Activated CD4-positive, alpha-beta T cell treated with anti-CD3 and anti-CD28 coated beads, Interleukin-2, amount 10 ng/mL, durations not matched to agents 24 days and 14 days (primary cell): ENCODE measurements around the gene DIS3L2. TPM values are rescaled to one million over a fixed set of nuclear protein-coding genes. Genes with fewer than 3 reads are reported as not detected.
"Not testable (repeated sequence)": the region's sequence is repeated elsewhere in the genome, so short reads cannot be mapped to it uniquely, and the experiment has no call there.

Source experiments
- DNase-seq: peaks from one replicate; pipeline ENCODE4 v3.0.0; 2022
- H3K27ac Mint-ChIP-seq: one replicate; pipeline ENCODE4 v1.8.0; 2022; ENCODE audit warnings: mild to moderate bottlenecking, mixed read lengths
- H3K27me3 Mint-ChIP-seq: one replicate; pipeline ENCODE4 v1.8.0; 2022; ENCODE audit warnings: mixed read lengths
- H3K36me3 Mint-ChIP-seq: one replicate; pipeline ENCODE4 v1.8.0; 2022; ENCODE audit warnings: low read depth, mild to moderate bottlenecking, mixed read lengths
- H3K4me1 Mint-ChIP-seq: one replicate; pipeline ENCODE4 v1.8.0; 2021; ENCODE audit warnings: mixed read lengths
- H3K4me3 Mint-ChIP-seq: one replicate; pipeline ENCODE4 v1.8.0; 2022; ENCODE audit warnings: mild to moderate bottlenecking, moderate library complexity, mixed read lengths
- H3K9me3 Mint-ChIP-seq: one replicate; pipeline ENCODE4 v1.8.0; 2021; ENCODE audit warnings: mixed read lengths
- intact Hi-C: fragments of 100-400 bp; cut with micrococcal nuclease; formaldehyde crosslinking; loops from one replicate; pipeline ENCODE4 v1.15.1; 2023
- total RNA-seq: library from RNA; stranded (reverse); gene quantifications from 2 replicates; pipeline ENCODE4 v1.2.3, GENCODE V29; 2022

Gene DIS3L2
- total RNA-seq, 1 donor from 2014 or later = 27.8 TPM

DNA sequence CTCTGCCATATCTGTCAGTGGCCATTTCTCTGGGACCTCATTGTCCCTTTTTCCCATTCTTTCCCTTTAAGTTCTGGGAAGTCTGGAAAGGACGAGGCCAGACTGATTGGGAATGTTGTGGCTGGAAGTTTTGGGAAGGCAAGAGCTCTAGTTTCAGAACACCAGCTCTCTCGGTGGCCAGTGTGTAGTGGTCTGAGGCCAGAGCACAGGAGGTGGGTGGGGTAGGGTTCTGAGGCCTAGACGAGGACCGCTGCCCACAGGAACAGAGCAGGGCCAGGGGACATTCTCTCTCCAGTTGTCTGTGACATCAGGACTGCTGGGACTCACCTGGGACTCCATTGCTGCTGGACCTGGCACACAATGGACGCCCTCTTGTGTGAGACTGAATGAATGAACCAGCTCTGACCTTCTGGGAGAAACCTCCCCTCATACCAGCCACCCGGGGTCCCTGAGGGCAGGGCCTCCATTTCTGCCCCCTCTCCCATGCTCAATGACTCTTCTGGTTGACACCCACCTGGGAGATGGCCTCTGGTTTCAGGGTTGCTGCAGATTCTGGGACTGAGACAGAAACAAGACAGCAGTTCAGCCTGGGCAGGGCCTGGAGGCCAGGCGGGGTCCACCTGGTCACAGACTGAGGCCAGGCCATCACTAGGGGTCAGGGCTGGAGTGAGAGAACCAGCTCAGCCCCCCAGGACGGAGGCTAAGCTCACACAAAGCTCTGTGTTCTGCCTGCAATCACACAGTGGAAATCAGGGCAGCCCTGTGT lies 26.9 kb upstream of the DIS3L2 start:
- intact Hi-C loops = no loop called here
- H3K27me3 Mint-ChIP-seq = peaks cover 5% of the 10 kb centered on the region
- H3K27ac Mint-ChIP-seq = no peak overlapping the region
- no peaks in the 10 kb centered on the region for H3K4me1 Mint-ChIP-seq
- no peaks in the 10 kb centered on the region for H3K9me3 Mint-ChIP-seq
- no peaks in the 10 kb centered on the region for H3K36me3 Mint-ChIP-seq
- no peak for DNase-seq
- H3K4me3 Mint-ChIP-seq = no peak overlapping the region

DNA sequence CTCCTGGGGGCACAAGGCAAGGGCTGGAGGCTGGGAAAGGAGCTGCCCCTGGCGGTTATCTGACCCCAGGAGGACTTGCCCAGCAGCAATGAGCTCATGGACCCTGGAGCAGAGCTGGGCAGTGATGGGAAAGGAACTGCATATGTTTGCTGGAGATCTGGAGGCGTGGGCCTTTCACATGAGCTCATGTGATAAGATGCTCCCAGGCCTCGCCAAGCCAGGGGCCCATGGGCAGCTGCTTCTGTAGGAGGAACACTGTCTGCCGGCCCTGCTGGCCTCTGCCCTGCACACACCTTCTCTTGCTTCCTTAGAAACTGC lies 26.3 kb upstream of the DIS3L2 start:
- DNase-seq = no peak
- no peaks in the 10 kb centered on the region for H3K4me1 Mint-ChIP-seq
- no peaks in the 10 kb centered on the region for H3K9me3 Mint-ChIP-seq
- peaks cover 5% of the 10 kb centered on the region for H3K27me3 Mint-ChIP-seq
- no peak overlapping the region for H3K4me3 Mint-ChIP-seq
- H3K36me3 Mint-ChIP-seq = no peaks in the 10 kb centered on the region
- intact Hi-C loops = no loop called here
- no peak overlapping the region for H3K27ac Mint-ChIP-seq

DNA sequence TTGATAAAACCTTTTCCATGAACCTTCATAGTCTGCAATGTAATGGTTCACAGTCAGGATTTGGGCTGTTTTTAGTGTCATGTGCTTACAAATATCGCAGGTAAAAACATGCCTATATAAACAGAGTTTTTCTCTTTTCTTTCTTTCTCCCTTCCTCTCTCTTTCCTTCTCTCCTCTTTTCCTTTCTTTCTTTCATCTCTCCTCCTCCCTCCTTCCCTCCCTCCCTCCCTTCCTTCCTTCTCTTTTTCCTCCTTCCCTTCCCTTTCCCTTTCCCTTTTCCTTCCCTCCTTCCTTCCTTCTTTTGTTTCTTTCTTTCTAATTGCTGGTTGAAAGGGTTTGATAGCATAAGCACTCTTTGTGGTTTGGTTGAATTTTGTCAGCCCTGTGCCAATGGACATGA lies 25.7 kb upstream of the DIS3L2 start:
- H3K4me1 Mint-ChIP-seq = no peaks in the 10 kb centered on the region
- intact Hi-C loops = no loop called here
- H3K27ac Mint-ChIP-seq = no peak overlapping the region
- no peaks in the 10 kb centered on the region for H3K9me3 Mint-ChIP-seq
- H3K36me3 Mint-ChIP-seq = no peaks in the 10 kb centered on the region
- H3K4me3 Mint-ChIP-seq = no peak overlapping the region
- H3K27me3 Mint-ChIP-seq = peaks cover 5% of the 10 kb centered on the region
- no peak for DNase-seq

DNA sequence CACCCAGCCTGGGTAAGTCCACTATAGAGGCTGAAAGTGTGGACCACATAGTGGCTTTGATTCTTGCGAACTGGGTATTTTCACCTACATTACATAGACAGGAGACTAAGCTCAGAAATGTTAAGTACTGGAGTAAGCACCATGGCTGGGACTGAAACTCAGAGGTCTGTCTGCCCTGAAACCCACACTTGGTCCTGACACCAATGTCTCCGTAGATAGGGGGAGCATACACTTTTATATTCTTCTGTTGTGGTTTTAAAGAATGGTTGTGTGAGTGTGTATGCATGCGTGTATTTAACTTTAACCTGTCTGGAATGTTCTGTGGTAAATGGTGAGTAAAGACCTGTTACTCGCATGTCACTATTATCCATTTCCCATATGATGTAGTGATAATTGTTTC lies 25.0 kb upstream of the DIS3L2 start:
- H3K27me3 Mint-ChIP-seq = peaks cover 2% of the 10 kb centered on the region
- intact Hi-C loops = no loop called here
- H3K27ac Mint-ChIP-seq = no peak overlapping the region
- no peaks in the 10 kb centered on the region for H3K36me3 Mint-ChIP-seq
- H3K4me3 Mint-ChIP-seq = no peak overlapping the region
- no peak for DNase-seq
- H3K4me1 Mint-ChIP-seq = no peaks in the 10 kb centered on the region
- H3K9me3 Mint-ChIP-seq = no peaks in the 10 kb centered on the region

DNA sequence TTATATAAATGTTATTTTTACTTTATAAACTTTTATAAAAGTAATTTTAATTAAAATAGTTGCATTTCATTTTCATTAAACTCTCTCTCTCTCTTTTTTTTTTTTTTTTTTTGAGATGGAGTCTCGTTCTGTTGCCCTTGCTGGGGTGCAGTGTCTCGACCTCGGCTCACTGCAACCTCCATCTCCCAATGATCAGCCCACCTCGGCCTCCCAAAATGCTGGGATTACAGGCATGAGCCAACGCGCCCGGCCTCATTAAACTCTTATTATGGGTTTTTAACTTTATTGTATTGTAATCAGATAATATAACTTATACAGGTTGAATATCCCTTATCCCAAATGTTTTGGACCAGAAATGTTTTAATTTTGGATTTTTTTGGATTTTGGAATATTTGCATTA lies 24.5 kb upstream of the DIS3L2 start:
- H3K36me3 Mint-ChIP-seq = no peaks in the 10 kb centered on the region
- peaks cover 2% of the 10 kb centered on the region for H3K27me3 Mint-ChIP-seq
- intact Hi-C loops = no loop called here
- no peak overlapping the region for H3K4me3 Mint-ChIP-seq
- H3K9me3 Mint-ChIP-seq = no peaks in the 10 kb centered on the region
- no peak for DNase-seq
- H3K4me1 Mint-ChIP-seq = no peaks in the 10 kb centered on the region
- H3K27ac Mint-ChIP-seq = no peak overlapping the region

DNA sequence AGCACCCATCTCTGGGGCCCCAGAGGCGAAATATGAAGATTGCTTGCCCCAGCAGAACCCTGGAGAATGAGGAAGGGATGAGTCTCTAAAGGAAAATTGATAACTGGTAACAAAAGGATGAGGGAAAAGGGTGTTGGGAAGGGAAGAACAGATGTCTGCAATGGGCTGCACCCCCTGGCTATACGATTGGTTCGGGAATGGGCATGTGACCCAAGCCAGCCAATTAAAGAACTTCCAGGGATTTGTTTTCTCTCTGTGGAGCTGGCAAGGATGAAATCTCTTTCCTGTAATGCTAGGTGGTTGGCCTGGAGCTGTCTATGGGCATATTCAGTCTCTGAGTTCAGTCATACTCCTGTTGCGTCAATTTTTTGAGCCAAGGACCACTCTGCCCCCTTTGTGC lies 22.5 kb upstream of the DIS3L2 start:
- Mint-ChIP-seq H3K9me3 (no peaks in the 10 kb centered on the region), H3K27ac (no peak overlapping the region), H3K27me3 (peaks cover 2% of the 10 kb centered on the region), H3K36me3 (no peaks in the 10 kb centered on the region), H3K4me1 (no peaks in the 10 kb centered on the region), H3K4me3 (no peak overlapping the region)
- intact Hi-C loops = no loop called here
- DNase-seq = no peak

DNA sequence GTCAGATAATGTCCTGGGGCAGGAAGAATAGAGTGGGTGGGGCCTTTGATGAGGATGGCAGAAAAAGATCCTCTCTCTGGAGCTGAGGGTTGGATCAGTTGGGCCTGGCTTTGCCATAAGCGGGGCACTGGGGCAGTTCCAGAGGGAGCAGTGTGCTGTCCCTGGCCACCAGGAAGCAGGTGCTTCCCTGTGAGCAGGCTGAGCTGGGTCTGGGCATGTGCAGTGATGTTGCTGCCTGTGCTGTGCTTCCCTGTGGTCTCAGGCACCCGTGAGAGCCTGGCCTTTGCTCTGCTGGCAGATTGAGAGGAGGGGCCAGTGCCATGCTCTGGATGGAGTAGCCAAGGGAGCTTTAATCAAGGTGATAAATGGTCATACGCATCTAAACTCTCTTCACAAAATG lies 20.7 kb upstream of the DIS3L2 start:
- Mint-ChIP-seq H3K4me1 (no peaks in the 10 kb centered on the region), H3K4me3 (no peak overlapping the region), H3K27me3 (peaks cover 2% of the 10 kb centered on the region), H3K36me3 (no peaks in the 10 kb centered on the region), H3K9me3 (no peaks in the 10 kb centered on the region), H3K27ac (no peak overlapping the region)
- no peak for DNase-seq
- intact Hi-C loops = no loop called here

DNA sequence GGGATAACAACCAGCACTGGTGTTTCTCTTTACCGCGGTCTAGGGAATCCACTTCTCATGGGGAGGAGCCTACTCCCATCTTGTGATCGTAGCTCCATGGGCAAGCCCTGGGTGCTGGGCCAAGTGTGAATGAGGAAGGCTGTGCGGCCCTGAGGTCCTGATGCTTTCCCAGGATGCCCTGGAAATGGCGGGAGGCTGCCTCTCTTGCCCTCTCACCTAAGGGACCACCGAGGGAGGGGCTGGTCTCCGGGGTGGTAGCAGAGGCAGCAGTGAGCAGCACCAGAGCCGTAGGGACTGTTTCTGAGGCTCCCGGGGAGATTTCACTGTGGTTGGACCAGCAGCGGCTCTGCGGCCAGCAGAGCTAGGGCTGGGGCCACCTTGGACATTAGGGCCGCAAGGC lies 19.8 kb upstream of the DIS3L2 start:
- Mint-ChIP-seq H3K4me1 (no peaks in the 10 kb centered on the region), H3K9me3 (no peaks in the 10 kb centered on the region), H3K36me3 (no peaks in the 10 kb centered on the region), H3K27me3 (peaks cover 2% of the 10 kb centered on the region), H3K27ac (no peak overlapping the region), H3K4me3 (no peak overlapping the region)
- intact Hi-C loops = no loop called here
- DNase-seq = no peak

DNA sequence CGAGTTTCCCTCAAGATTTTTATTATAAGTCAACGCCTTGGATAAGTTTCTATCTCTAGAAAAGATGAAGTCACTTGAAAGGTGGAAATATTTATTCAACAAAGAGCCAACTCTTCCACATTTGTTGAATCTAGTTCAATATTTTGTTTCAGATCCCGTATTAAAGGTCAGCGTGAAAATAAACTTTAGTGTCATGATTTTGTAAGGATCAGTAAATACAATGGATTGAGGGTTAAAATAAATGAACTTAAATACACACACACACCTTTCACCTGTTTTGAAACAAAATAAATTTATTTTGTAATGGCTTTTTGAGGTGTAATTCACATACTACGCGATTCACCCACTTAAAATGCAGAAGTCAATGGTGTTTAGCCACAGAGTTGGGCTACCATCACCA lies 19.3 kb upstream of the DIS3L2 start:
- no peaks in the 10 kb centered on the region for H3K9me3 Mint-ChIP-seq
- peaks cover 2% of the 10 kb centered on the region for H3K27me3 Mint-ChIP-seq
- intact Hi-C loops = no loop called here
- H3K4me1 Mint-ChIP-seq = no peaks in the 10 kb centered on the region
- no peak overlapping the region for H3K27ac Mint-ChIP-seq
- H3K4me3 Mint-ChIP-seq = no peak overlapping the region
- H3K36me3 Mint-ChIP-seq = no peaks in the 10 kb centered on the region
- DNase-seq = no peak

DNA sequence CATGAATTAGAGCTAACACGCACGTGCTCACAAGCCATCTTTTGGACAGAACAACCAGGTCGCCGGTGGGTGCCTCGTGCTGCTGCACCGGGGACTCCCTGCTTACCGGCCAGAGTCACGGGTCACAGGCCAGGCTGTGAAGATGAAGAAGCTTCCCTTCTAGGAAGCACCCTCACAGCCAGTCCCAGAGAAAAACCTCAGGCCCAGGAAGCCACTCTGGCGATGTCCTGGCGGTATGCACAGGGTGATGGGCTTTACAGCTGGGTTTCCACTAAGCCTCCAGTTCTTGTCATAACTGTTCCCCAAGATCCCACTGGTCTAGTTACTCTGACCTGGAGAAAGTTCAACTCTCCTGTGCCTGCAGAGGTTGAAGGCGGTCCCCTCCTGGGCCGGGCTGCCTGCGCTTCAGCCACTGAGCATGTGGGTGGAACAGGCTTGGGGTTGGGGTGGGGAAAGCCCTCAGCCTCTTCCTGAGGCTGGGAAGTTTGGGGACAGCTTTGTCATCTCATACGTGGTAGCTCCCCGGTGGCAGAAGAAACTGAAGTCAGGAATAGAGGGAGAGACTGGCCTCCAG lies 15.2 kb upstream of the DIS3L2 start:
- Mint-ChIP-seq H3K4me3 (no peak overlapping the region), H3K27me3 (peaks cover 10% of the 10 kb centered on the region), H3K4me1 (no peaks in the 10 kb centered on the region), H3K27ac (no peak overlapping the region), H3K9me3 (no peaks in the 10 kb centered on the region), H3K36me3 (no peaks in the 10 kb centered on the region)
- no peak for DNase-seq
- intact Hi-C loops = no loop called here

DNA sequence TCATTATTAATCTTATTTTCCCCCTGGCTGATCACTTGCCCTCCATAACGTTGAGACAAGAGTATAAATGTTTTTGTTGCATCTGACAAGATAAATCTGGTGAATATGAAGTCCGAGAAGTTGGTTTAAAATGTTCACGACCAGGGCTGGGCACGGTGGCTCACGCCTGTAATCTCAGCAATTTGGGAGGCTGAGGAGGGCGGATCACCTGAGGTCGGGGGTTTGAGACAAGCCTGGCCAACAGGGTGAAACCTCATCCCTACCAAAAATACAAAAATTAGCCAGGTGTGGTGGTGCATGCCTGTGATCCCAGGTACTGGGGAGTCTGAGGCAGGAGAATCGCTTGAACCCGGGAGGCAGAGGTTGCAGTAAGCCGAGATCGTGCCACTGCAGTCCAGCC lies 14.4 kb upstream of the DIS3L2 start:
- H3K36me3 Mint-ChIP-seq, H3K4me1 Mint-ChIP-seq, H3K9me3 Mint-ChIP-seq, DNase-seq, H3K4me3 Mint-ChIP-seq, H3K27ac Mint-ChIP-seq, intact Hi-C loops: not testable (repeated sequence)
- H3K27me3 Mint-ChIP-seq = peaks cover 16% of the 10 kb centered on the region

DNA sequence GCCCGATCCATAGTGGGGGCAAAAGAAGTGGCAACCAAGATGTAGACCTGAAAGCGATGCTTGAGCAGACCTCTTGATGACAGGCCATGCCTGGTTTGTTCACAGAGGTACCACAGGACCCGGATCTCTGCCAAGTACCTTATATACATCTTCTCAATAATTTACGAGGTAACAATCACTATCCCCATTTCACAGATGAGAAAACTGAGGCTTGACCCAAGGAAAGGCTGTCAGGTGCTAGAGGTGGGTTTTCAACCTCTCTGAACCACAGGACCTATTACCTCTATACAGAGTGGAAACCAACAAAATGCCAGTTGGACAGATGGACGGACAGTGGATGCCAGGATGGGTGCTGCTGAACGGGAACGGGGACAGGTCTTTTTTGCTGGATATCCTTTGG lies 13.8 kb upstream of the DIS3L2 start:
- intact Hi-C loops = no loop called here
- H3K27ac Mint-ChIP-seq = no peak overlapping the region
- peaks cover 4% of the 10 kb centered on the region for H3K9me3 Mint-ChIP-seq
- H3K4me3 Mint-ChIP-seq = no peak overlapping the region
- peaks cover 16% of the 10 kb centered on the region for H3K27me3 Mint-ChIP-seq
- DNase-seq = no peak
- no peaks in the 10 kb centered on the region for H3K4me1 Mint-ChIP-seq
- H3K36me3 Mint-ChIP-seq = no peaks in the 10 kb centered on the region

DNA sequence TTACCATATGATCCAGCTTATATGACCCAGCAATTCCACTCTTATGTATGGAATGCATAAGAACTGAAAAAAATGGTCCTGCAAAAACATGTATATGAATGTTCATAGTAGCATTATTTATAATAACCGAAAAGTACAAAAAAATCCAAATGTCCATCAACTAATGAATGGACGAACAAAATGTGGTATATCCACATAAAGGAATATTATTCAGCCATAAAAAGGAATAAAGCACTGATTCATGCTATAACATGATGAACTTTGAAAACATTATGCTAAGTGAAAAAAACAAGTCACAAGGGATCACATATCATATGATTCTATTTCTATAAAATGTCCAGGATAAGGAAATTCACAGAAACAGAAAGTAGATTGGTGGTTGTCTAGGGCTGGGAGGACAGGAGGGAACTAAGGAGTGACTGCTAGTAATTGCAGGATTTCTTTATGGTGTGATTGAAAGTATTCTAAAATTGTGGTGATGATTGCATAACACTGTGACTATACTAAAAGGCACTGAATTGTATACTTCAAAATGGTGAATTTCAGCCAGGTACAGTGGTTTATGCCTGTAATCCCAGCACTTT lies 10.0 kb upstream of the DIS3L2 start:
- peaks cover 38% of the 10 kb centered on the region for H3K27me3 Mint-ChIP-seq
- no peak overlapping the region for H3K27ac Mint-ChIP-seq
- no peaks in the 10 kb centered on the region for H3K4me1 Mint-ChIP-seq
- no peaks in the 10 kb centered on the region for H3K36me3 Mint-ChIP-seq
- no peak overlapping the region for H3K4me3 Mint-ChIP-seq
- peaks cover 4% of the 10 kb centered on the region for H3K9me3 Mint-ChIP-seq
- intact Hi-C loops = no loop called here
- no peak for DNase-seq

DNA sequence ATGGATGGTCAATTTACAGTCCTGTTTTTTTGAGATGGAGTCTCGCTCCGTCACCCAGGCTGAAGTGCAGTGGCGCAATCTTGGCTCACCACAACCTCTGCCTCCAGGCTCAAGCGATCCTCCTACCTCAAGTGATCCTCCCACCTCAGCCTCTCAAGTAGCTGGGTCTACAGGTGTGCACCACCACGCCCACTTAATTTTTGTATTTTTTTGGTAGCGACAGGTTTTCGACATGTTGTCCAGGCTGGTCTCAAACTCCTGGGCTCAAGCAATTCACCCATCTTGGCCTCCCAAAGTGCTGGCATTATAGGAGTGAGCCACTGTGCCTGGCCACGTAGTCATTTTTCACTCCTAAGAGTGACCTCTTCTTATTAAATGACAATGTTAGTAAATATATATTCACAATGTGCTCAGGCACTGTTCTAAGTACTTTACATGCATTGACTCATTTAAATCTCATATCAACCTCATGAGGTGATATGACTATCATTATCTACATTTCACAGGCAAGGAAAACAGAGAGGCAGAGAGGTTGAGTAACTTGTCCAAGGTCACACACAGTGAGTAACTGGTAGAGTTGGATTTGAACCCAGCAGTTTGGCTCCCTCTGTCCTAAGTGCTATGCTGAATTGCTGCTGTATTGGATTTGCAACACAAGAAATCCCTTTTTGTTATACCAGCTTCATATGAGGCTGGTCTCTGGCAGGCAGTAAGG lies 5.6 kb upstream of the DIS3L2 start:
- Mint-ChIP-seq H3K9me3 (peaks cover 7% of the 10 kb centered on the region), H3K4me1 (peaks cover 6% of the 10 kb centered on the region), H3K27me3 (peaks cover 31% of the 10 kb centered on the region), H3K27ac (no peak overlapping the region), H3K4me3 (no peak overlapping the region), H3K36me3 (peaks cover 2% of the 10 kb centered on the region)
- DNase-seq = no peak
- intact Hi-C loops = no loop called here
